ENCODE results near the gene GYPA. TPM values are rescaled to one million over a fixed set of nuclear protein-coding genes. Genes with fewer than 3 reads are reported as not detected.
"Not testable (repeated sequence)": the region's sequence is repeated elsewhere in the genome, so short reads cannot be mapped to it uniquely, and the experiment has no call there.

Gene GYPA
- polyA plus RNA-seq, 1 donor from 2014 or later, result 1.1 TPM

DNA sequence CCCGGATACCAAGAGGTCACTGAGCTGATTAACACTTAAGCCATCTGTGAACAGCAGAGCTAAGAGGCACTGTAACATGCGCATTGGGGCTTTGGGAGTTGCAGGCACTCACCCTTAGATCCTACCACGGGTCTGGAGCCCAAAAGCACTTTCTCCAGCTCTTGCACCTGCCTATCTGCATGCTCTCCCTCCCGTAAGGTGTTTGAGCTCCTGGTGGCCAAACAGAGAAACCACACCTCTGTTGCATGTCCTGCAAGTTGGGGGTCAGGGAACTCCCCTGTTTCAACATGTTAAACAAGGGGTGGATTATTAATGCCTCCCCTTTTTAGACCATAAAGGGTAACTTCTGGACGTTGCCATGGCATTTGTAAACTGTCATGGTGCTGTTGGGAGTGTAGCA, 49.8 kb downstream of the GYPA start:
- Histone ChIP-seq H3F3A (ENCODE audit: insufficient read depth, low read length, poor library complexity, severe bottlenecking) (no peaks in the 10 kb centered on the region), H3K4me3 (ENCODE audit: low read length) (no peak overlapping the region), H4K20me1 (ENCODE audit: insufficient read depth) (no peaks in the 10 kb centered on the region), H3K9me2 (ENCODE audit: insufficient read depth, low read length) (no peaks in the 10 kb centered on the region), H3K9me3 (ENCODE audit: low read length) (no peaks in the 10 kb centered on the region), H3K4me2 (ENCODE audit: low read length) (no peak overlapping the region), H3K27ac (ENCODE audit: low read length) (no peak overlapping the region), H3K79me2 (replicated peaks; ENCODE audit: insufficient read depth, low read length) (no peaks in the 10 kb centered on the region), H2AFZ (ENCODE audit: low read depth, low read length) (no peak overlapping the region), H3K36me3 (ENCODE audit: insufficient read depth, low read length) (no peaks in the 10 kb centered on the region), H3K9ac (ENCODE audit: low read length) (no peak overlapping the region), H3K27me3 (ENCODE audit: insufficient read depth, low read depth, low read length) (no peaks in the 10 kb centered on the region)
- no peak for TF ChIP-seq TAF1 (IDR thresholded peaks at IDR 0.05; ENCODE audit: low read depth)
- no peak for TF ChIP-seq EP300 (conservative IDR thresholded peaks at IDR 0.05; ENCODE audit: poor library complexity, severe bottlenecking)
- TF ChIP-seq SMC3 (conservative IDR thresholded peaks at IDR 0.05; ENCODE audit: poor library complexity), result no peak
- no peak for TF ChIP-seq MXI1 (conservative IDR thresholded peaks at IDR 0.05; ENCODE audit: poor library complexity, severe bottlenecking)
- TF ChIP-seq EZH2 (IDR thresholded peaks at IDR 0.05; ENCODE audit: borderline replicate concordance, insufficient read depth, low read length, poor library complexity, severe bottlenecking), result no peak
- TF ChIP-seq POLR2AphosphoS5 (IDR thresholded peaks at IDR 0.05), result no peak
- TF ChIP-seq RAD21 (conservative IDR thresholded peaks at IDR 0.05), result no peak

GRCh38 chr4:144082053-144082452, 58.5 kb downstream of the GYPA start:
- not testable (repeated sequence) for H3K79me2 ChIP-seq (replicated peaks; ENCODE audit: insufficient read depth, low read length); H3K9ac ChIP-seq (ENCODE audit: low read length); H3K27ac ChIP-seq (ENCODE audit: low read length); H3K9me2 ChIP-seq (ENCODE audit: insufficient read depth, low read length); H3K4me3 ChIP-seq (ENCODE audit: low read length); H3K9me3 ChIP-seq (ENCODE audit: low read length); H3K4me2 ChIP-seq (ENCODE audit: low read length); H2AFZ ChIP-seq (ENCODE audit: low read depth, low read length); H4K20me1 ChIP-seq (ENCODE audit: insufficient read depth); H3F3A ChIP-seq (ENCODE audit: insufficient read depth, low read length, poor library complexity, severe bottlenecking); H3K36me3 ChIP-seq (ENCODE audit: insufficient read depth, low read length); H3K27me3 ChIP-seq (ENCODE audit: insufficient read depth, low read depth, low read length)

GRCh38 chr4:144080135-144080534, 60.4 kb downstream of the GYPA start:
- H3K9me3 ChIP-seq (ENCODE audit: low read length); H3F3A ChIP-seq (ENCODE audit: insufficient read depth, low read length, poor library complexity, severe bottlenecking); H2AFZ ChIP-seq (ENCODE audit: low read depth, low read length); H4K20me1 ChIP-seq (ENCODE audit: insufficient read depth); H3K36me3 ChIP-seq (ENCODE audit: insufficient read depth, low read length); H3K27ac ChIP-seq (ENCODE audit: low read length); H3K9me2 ChIP-seq (ENCODE audit: insufficient read depth, low read length); H3K4me2 ChIP-seq (ENCODE audit: low read length); H3K79me2 ChIP-seq (replicated peaks; ENCODE audit: insufficient read depth, low read length); H3K9ac ChIP-seq (ENCODE audit: low read length); H3K4me3 ChIP-seq (ENCODE audit: low read length); H3K27me3 ChIP-seq (ENCODE audit: insufficient read depth, low read depth, low read length): not testable (repeated sequence)

DNA sequence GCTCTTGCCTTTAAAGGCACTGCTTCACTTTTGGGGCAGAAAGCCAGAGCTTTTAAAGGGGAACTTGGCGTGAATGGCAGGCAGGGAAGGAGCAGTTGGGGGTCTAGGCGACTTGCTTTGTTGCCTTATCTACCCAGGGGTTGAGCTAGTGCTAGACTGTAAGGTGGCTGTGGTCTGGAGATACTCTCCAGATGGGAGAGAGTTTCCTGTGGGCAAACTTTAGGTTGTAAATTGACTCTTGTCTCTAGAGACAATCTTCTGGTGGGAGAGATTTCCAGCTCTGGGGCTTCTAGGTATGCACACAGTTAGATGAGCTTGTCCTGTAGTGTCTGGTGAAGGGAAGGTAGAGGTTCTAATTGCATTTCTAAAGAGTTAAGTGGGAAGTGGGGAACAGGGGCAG, 61.8 kb downstream of the GYPA start:
- not testable (repeated sequence) for H3K4me3 ChIP-seq (ENCODE audit: low read length); H3F3A ChIP-seq (ENCODE audit: insufficient read depth, low read length, poor library complexity, severe bottlenecking); H3K9me2 ChIP-seq (ENCODE audit: insufficient read depth, low read length); H3K27me3 ChIP-seq (ENCODE audit: insufficient read depth, low read depth, low read length); H3K4me2 ChIP-seq (ENCODE audit: low read length); H3K79me2 ChIP-seq (replicated peaks; ENCODE audit: insufficient read depth, low read length); H3K9me3 ChIP-seq (ENCODE audit: low read length); H3K27ac ChIP-seq (ENCODE audit: low read length); H3K36me3 ChIP-seq (ENCODE audit: insufficient read depth, low read length); H4K20me1 ChIP-seq (ENCODE audit: insufficient read depth); H3K9ac ChIP-seq (ENCODE audit: low read length); H2AFZ ChIP-seq (ENCODE audit: low read depth, low read length)

- not testable (repeated sequence) for H3K4me3 ChIP-seq (ENCODE audit: low read length); H3K9ac ChIP-seq (ENCODE audit: low read length); H3K36me3 ChIP-seq (ENCODE audit: insufficient read depth, low read length); H3K9me2 ChIP-seq (ENCODE audit: insufficient read depth, low read length); H3F3A ChIP-seq (ENCODE audit: insufficient read depth, low read length, poor library complexity, severe bottlenecking); H3K9me3 ChIP-seq (ENCODE audit: low read length); H4K20me1 ChIP-seq (ENCODE audit: insufficient read depth); H3K27me3 ChIP-seq (ENCODE audit: insufficient read depth, low read depth, low read length); H3K4me2 ChIP-seq (ENCODE audit: low read length); H2AFZ ChIP-seq (ENCODE audit: low read depth, low read length); H3K27ac ChIP-seq (ENCODE audit: low read length); H3K79me2 ChIP-seq (replicated peaks; ENCODE audit: insufficient read depth, low read length)
Measured at GRCh38 chr4:144061556-144061955, 79.0 kb downstream of the GYPA start.

DNA sequence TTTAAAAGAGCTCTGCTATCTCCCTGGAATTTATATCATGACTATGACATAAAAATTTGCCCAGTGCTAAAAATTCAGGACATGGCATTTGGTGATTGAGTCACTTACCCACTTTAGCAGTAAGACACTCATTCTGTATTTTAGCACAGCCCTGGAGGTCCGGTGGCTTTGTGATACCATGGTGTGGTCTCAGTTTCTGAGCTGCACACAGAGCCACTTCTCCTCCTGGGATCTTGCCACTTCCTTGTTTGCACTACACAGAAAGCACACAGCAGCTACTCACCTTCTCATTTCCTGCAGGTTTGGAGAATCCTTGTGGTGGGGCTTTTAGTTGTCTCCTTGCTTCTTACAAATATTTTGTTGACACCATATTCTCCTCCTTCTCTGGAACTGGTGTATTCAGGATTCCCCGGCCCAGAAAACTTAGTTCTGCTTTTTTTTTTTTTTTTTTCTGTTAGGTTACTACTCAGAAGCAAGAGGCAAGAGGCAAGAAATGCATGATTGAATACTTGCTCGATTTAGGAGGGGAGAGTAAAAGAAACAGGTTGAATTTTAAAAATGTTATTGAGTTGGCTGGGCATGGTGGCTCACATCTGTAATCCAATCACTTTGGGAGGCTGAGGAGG, 80.2 kb downstream of the GYPA start:
- not testable (repeated sequence) for H3K9me3 ChIP-seq (ENCODE audit: low read length); H3K9ac ChIP-seq (ENCODE audit: low read length); H3K36me3 ChIP-seq (ENCODE audit: insufficient read depth, low read length); H3K4me3 ChIP-seq (ENCODE audit: low read length); H3K79me2 ChIP-seq (replicated peaks; ENCODE audit: insufficient read depth, low read length); H3K9me2 ChIP-seq (ENCODE audit: insufficient read depth, low read length); H3K27me3 ChIP-seq (ENCODE audit: insufficient read depth, low read depth, low read length); H2AFZ ChIP-seq (ENCODE audit: low read depth, low read length); H4K20me1 ChIP-seq (ENCODE audit: insufficient read depth); H3K27ac ChIP-seq (ENCODE audit: low read length); H3K4me2 ChIP-seq (ENCODE audit: low read length); H3F3A ChIP-seq (ENCODE audit: insufficient read depth, low read length, poor library complexity, severe bottlenecking)
